Raji (cell line): ENCODE data around the gene PMPCA.

ENCODE experiments used
- POLR2A ChIP-seq: IDR thresholded peaks from 2 replicates; pipeline ENCODE4 v1.6.1; 2011; ENCODE audit warnings: low read depth, low read length, control low read depth; ENCODE audit not compliant: insufficient read depth

Gene PMPCA

DNA sequence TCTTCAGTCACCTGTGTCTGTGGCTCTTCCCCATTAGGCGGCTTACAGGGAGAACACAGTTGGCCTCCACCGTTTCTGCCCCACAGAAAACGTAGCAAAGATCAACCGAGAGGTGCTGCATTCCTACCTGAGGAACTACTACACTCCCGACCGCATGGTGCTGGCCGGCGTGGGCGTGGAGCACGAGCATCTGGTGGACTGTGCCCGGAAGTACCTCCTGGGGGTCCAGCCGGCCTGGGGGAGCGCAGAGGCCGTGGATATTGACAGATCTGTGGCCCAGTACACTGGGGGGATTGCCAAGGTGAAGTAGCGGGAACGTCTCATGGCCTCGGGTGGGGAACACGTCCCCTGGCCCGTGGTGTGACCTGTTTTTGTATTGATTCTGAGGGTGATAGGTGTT is 6.5 kb downstream of the PMPCA start:
- TF ChIP-seq POLR2A: no peak

DNA sequence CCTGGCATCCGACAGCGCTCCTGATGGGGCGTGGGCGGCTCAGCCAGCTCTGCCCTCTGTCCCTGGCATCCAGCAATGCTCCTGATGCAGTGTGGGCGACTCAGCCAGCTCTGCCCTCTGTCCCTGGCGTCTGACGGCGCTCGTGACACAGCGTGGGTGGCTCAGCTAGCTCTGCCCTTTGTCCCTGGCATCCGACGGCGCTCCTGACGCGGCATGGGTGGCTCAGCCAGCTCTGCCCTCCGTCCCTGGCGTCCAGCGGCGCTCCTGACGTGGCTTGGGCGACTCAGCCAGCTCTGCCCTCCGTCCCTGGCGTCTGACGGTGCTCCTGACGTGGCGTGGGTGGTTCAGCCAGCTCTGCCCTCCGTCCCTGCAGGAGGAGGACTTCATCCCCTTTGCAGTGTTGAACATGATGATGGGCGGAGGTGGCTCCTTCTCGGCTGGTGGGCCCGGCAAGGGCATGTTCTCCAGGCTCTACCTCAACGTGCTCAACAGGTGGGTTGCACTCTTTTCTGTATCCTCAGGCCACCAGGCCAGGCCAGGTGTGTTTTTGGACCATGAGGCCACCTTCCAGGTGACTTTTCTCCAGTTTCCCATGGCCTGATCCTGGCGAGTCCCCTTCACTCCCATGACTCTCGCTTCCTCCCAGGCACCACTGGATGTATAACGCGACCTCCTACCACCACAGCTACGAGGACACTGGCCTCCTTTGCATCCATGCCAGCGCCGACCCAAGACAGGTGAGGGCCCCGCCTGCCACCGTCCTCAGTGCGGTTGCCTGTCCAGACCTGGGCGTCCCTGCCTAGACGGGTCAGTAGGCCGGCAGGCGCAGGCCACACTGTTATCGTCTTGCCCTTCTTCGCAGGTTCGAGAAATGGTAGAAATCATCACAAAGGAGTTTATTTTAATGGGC is 8.0 kb downstream of the PMPCA start:
- no peak for TF ChIP-seq POLR2A

DNA sequence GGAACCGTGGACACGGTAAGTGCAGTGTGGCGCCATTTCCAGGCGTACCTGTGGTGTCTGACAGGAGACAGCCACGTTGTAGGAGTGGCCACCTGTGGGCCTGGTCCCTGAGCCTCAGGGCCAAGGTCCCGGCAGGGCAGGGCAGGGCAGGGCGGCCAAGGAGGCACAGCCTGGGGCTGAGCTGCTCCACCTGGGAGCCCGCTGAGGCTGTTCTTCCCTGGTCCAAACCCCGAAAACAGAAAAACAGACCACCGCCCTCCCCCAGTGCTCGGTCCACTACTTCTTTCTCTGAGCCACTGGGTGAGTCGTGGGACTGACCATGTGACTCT is 8.6 kb downstream of the PMPCA start:
- no peak for TF ChIP-seq POLR2A

DNA sequence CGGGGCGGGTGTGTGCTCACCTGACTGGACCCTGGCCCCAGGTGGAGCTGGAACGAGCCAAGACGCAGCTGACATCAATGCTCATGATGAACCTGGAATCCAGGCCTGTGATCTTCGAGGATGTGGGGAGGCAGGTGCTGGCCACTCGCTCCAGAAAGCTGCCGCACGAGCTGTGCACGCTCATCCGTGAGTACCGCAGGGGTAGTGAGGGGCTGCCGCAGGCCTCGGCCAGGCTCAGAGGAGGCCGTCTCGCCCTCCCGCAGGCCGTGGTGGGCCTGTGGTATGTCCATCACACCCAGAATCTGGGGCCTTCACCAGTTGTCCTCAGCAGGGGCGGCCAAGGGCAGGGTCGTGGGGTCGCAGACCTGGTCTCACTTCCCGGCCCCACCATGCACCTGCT is 11.3 kb downstream of the PMPCA start:
- TF ChIP-seq POLR2A: no peak

DNA sequence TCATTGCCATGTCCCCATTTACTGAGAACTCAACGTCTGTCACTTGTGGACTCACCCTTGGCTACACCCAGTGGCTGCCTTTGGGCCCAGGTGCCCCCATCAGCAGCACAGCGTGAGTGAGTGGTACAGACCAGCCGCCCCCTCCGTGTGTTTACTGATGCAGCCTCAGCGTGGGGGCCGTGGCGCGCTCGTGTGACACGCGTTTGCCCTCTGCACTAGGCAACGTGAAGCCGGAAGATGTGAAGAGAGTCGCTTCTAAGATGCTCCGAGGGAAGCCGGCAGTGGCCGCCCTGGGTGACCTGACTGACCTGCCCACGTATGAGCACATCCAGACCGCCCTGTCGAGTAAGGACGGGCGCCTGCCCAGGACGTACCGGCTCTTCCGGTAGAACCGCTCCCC is 12.4 kb downstream of the PMPCA start:
- no peak for TF ChIP-seq POLR2A

DNA sequence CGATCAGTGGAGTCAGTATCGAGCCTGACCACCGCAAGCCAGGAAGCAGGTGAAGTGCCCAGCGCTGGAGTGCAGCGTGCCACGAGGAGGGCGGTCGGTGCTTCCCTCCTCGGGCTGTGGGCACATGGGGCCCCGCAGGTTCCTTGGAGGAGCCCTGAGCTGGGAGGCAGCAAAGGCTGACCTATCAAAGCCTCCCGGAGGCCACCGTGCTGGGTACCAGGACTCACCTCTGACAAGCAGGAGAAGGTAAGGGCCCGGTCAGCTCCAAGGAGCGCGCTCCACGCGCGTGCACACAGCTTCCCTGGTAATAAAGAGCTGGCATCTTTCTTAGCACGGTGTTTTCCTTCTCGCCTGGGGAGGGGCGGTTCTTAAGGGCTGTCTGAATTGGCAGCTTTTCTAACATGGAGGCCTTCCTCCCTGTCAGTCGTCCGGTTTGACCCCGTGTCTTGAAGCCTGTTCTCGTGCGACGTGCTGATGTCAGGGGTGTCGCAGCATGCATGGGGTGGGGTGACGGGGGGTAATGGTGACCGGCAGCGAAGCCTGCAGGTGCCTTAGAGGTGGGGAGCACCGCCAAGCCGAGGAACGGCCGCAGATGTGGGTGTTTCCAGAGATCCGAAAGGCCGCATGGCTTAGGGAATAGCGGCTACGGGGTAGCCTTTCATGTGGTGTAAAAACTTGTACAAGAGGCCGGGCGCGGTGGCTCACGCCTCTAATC is 13.1 kb downstream of the PMPCA start:
- no peak for TF ChIP-seq POLR2A

DNA sequence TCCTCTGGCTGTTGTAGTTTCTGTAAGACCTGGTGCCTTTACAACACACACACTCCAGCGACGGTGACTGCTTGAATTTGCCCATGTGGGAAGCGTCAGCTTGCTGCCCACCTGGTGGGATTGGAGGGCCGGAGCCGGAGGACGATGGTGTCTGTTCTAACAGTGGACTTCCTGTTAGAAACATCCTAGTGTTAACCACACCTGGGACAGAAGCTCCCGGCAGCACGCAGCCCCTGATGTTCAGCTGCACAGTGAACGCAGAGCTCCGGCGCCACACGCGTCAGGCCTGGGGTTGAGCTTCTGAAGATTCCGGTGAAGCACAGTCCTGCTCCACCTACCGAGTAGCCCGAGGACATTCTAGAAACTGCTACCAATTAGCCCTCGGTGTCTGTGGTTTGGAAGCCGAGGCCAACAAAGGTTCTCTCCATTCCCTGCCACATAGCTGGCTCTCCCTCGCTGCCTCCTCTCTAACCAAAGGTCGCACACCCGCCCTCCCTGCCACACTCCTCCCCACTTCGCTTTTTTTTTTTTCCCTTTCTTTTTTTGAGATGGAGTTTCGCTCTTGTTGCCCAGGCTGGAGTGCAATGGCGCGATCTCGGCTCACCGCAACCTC is 14.4 kb downstream of the PMPCA start:
- no peak for TF ChIP-seq POLR2A

DNA sequence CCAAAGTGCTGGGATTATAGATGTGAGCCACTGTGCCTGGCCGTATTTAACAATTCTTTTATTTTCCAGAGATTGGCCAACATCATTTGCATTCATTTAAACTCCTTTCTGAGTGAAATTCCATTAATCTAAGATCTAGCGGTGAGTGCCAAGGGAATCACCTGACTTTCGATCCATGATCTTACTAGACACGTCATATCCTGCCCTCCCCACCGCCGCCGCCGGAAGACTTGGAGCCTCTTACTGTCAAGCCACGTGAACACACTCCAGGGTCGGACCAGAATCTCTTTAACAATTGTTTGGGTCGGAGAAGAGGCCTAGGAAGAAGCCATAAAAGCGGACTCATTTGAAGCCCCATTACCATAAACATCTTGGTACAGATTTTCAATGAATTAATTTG is 16.3 kb downstream of the PMPCA start:
- TF ChIP-seq POLR2A: no peak

DNA sequence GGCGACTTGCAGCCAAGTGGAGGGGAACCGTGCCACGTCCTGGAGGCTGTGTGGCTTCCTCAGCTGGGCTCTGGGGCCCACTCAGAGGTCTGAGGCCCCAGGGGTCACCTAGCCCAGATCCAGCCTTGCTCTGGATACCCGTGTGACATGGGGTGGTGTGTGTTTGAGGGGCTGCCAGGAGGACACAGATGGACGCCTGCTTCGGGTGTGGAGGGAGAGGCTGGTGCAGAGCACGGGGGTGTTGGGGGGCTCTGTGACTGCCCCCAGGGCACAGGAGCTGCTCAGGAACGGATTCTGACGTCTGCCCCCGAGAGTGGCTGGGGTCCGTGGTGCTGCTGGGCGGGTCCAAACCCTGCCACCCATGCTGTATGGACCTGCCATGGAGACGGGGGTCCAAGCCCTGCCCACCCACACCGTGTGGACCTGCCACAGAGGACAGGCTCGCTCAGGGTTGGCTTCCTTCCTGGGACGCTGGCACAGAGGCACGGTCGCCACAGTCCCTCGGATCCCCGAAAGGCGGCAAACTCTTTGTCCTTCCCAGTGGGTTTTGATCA is 18.7 kb downstream of the PMPCA start:
- TF ChIP-seq POLR2A: no peak

DNA sequence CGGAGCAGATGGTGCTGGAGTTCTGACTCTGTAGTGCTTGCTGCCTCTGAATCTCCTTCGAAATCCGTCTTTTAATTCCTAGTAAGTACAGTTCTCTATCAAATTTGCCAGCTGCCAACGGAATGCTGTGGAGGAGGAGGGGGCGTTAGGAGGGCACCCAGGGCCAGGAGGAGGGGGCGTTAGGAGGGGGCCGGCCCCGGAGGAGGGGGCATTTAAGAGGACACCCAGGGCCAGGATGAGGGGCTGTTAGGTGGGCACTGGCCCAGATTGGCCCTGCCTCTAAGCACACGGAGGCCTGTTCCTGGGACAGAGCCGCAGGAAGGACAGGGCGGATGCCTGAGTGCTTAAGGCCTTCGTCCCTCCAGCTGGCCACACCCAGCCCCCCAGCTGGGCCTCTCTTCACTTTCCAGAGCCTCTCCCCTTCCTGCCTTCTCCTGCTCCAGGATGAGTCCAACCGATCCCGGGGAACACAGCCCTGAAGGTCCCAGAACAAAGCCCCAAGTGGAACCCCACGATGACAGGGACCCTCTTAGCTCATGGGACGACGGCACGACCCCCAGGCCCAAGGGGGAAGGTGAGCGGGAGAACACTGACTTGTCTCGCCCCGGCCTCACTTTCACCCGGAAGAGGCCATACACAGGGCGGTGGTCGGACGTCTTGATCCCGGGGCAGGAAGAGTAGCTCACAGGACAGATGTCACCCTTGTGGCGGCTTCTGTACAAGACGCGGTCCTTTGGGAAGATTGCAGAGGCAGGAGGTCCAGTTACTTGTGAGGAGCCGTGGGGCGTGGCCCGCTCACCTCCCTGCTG is 19.4 kb downstream of the PMPCA start:
- TF ChIP-seq POLR2A: no peak

DNA sequence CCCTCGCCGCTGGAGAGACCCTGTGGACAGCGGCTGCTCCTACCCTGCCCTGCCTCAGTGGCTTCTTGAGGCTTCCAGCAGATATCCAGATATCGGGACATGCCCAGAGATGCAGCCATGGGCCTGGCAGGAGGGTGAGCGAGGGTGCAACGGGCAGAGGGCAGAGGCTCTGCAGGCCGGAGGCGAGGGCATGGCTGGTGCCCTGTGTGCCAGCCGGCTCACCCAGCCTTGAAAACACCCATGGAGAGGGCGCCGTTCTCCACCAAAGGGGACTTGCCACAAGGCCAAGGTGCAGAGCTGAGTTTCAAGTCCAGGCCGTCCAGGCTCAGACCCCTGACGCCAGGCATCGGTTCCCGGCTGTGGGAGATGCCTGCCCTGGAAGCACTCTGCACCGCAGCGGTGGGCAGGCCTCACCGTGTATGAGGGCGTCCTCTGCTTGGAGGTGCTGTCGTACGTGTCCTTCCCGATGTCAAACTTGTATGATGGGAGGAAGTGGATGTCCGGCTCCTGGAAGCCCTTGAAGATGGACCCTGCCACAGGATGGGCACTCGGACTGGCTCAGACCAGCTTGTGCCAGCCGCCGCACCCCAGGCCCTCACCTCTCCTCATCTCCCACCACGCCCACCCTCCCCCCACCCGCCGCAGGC is 20.3 kb downstream of the PMPCA start:
- TF ChIP-seq POLR2A: no peak

DNA sequence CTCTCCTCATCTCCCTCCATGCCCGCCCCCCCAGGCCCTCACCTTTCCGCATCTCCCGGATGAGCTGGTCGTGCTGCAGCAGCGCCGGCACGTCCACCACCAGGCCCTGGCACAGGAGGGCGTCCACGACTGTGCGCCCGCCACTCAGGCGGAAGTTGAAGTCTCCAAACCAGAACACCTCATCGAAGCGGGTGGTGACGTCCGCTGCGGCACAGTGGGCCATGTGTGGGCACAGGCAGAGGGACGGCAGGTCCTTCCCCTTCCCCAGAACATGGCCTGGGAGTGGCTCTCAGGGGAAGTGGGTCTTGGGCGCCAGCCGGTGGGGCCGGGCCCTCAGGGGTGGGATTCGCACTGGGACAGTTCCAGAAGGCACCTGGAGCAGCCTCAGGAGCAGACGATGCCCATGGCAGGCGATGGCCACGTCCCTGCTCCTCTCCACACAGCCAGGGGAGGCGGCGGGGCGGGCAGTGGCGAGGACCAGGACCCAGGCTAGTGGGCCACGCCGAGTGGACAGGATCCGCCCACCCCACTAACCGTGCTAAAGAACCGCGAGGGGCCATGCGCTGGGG is 21.4 kb downstream of the PMPCA start:
- TF ChIP-seq POLR2A: no peak

DNA sequence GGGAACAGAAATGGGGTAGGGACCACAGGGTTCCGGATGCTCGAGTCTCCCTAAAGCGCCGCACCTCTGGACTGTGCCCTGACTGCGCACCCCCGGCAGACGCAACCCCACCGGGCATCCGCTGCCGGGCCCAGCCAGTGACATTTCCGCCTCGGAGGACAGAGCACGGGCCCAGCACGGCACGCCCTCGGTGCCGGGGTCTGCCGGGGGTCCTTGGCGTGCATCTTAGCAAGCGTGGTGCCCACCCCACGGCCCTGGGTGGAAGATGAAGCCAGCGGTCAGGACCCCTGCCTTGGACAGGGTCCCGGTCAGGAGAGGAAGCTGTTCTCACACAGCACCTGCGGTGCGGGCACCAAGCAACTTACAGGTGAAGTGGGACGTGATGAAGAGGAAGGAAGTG is 22.1 kb downstream of the PMPCA start:
- TF ChIP-seq POLR2A: no peak

DNA sequence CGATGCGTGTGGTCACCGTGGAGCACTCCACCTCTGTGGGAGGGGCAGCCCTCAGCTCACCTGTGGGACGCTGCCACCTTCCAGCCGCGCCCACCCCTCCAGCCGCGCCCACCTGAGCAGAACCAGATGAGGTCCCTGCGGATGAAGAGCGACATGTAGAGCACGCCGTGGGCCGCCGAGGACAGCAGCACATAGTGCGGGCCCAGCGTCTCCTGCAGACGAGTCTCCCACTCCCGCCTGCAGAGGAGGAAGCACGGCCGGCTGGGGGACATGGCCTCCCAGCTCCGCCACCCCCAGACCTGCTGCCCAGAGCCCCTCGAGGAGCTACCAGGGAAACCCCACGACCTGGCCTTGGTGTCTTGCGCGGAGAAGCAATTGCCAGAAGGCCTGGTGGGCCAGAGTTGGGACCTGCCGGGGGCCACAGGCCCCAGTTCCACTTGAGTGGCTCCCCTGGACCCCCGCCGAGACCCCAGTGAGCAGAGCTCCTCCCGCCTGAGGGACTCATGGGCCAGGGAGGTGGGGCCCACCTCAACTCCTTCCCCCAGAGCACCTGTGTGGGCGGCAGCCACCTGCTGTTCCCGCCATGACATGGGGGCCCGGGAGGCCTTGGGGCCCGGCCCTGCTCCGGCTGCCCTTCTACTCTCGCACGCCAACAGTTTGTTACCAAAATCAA is 22.7 kb downstream of the PMPCA start:
- no peak for TF ChIP-seq POLR2A
